Loucy (cell line): ENCODE data around the gene RFESD.

Experiments used
- CTCF ChIP-seq: fragments of 200-600 bp; sonication (generic); conservative IDR thresholded peaks from 2 replicates; pipeline ENCODE4 v1.5.1; 2014; ENCODE audit warnings: mild to moderate bottlenecking, antibody characterized with exemption, low read length
- EZH2phosphoT487 ChIP-seq: fragments of 200-600 bp; IDR thresholded peaks from 2 replicates; pipeline ENCODE4 v1.6.1; 2018; ENCODE audit warnings: antibody characterized with exemption, mild to moderate bottlenecking, moderate library complexity, borderline replicate concordance

GRCh38 chr5:95630394-95630917 is 16.1 kb upstream of the RFESD start:
- TF ChIP-seq CTCF, result no peak
- TF ChIP-seq EZH2phosphoT487, result no peak
